ENCODE results near the gene TAF8. TPM values are rescaled to one million over a fixed set of nuclear protein-coding genes. Genes with fewer than 3 reads are reported as not detected.

The TAF8 gene
- total RNA-seq, 1 experiment from 2014 or later = 27.8 TPM

DNA sequence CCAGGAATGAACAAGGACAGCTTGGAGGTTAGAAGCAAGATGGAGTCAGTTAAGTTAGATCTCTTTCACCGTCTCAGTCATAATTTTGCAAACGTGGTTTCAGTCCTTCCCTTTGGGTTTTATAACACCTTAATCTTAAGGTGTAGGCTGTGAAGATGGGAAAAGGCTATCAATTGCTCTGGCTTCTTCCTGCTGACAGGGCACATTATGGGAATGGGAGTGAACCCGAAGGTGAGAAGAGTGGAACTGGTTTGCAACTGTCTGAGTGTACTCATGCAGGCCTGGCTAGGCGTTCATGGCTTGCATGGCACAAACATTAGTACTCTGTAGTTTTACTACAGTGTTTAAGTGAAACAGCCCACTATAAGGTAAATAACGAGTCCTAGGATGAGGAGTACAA lies 9.4 kb downstream of the TAF8 start:
- no peak for DNase-seq (ENCODE audit: low spot score)

DNA sequence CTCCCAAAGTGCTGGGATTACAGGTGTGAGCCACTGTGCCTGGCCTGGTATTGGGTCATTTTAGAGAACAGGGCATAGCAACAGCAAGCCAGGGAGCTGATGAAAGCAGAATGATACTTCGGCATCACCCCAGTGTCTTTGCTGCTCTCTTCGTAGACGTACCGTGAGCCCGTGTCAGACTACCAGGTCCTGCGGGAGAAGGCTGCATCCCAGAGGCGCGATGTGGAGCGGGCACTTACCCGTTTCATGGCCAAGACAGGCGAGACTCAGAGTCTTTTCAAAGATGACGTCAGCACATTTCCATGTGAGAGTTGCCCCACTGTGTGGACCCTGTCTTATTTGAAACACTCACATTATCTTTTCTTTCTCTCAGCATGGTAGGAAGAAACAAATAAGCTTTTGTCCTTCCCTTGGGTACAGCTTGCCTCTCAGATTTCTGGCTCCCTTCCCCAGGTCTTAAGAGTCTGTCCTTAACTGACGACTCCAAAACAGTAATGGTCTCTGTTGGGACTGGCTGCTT lies 15.9 kb downstream of the TAF8 start:
- no peak for DNase-seq (ENCODE audit: low spot score)

DNA sequence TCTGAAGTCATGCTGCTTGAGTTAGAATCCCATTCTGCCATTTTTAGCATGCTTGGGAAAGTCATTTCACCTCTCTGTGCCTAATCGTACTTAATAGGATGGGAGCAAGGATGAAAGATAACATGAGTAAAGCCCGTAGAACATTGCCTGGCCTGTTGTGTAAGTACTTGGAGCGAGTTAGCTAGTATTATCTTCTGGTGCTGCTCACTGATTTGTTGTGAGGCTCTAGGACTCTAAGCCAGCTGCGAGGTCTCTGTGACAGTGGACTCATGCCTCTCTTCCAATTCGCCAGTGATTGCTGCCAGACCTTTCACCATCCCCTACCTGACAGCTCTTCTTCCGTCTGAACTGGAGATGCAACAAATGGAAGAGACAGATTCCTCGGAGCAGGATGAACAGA lies 17.8 kb downstream of the TAF8 start:
- no peak for DNase-seq (ENCODE audit: low spot score)

DNA sequence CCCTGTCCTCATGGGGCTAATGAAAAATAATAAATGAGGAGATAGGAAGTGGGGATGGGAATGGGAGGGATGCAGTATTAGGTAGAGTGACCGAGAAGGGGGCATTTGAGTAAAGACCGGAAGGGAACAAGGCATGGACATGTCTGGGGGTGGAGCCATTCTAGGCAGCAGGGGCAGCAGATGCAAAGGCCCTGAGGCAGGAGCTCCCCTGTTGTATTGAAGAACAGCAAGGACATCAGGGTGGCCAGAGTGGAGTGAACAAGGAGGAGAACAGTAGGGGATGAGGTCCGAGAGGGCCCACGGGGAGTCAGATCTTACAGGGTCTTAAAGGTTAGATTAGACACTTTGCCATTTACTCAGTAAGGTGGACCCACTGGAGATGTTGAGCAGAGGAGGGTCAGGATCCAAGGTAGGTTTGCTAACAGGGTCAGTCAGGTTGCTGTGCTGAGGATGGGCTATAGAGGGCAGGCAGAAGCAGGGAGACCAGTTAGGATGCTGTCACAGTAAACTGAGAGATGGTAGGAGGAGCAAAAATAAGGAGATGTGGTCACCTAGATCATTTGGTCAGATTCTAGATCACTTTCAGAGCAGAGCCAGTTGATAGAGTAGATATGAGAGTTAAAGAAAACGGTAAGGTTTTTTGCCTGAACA lies 18.7 kb downstream of the TAF8 start:
- no peak for DNase-seq (ENCODE audit: low spot score)

DNA sequence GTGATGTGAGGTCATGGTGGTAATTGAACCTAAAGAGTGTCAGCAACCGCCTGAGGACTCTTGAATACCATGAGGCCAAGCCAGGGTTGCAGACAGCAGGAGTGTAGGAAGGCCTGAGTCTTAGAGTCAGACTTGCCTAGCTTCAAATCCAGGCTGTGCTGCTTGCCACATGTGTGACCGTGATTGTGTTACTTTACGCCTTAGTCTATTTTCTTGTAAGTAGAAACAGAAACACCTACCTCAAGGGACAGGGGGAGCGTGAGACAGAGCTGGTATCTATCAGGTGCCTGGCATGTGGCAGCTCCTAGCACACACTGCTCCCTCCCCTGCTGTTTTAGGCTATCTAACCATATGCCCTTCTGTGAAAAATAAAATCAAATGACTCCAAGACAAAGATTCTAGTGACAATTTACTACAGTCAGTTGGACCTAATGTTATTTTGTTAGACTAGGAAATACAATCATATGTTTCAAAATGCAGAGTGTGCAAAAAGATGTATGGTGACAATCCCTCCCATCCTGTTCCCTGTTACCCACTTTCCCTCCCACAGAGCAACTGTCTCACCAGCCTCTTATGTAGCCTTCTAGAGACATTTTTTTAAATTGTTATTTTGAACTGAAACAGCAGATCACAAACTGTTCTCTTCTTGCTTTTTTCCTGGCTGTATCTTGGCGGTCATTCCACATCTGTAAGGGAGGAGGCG lies 21.7 kb downstream of the TAF8 start:
- no peak for DNase-seq (ENCODE audit: low spot score)

DNA sequence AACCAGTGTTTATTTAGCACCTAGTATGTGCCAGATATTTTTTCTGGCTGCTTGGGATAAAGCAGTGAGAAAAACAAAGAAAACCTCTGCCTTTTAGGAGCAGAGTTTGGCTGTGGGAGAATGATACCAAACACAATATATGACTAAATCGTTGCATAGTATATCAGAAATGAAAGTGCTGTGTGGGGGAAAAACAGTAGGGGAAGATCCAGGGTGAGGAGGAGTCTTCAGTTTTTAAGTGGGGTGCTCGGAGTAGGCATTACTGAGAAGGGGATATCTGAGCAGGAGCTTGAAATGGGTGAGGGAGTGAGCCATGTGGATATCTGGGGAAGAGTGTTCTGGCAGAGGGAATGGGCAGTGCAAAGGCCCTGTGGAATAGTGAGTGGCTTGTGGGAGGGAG lies 23.0 kb downstream of the TAF8 start:
- no peak for DNase-seq (ENCODE audit: low spot score)

DNA sequence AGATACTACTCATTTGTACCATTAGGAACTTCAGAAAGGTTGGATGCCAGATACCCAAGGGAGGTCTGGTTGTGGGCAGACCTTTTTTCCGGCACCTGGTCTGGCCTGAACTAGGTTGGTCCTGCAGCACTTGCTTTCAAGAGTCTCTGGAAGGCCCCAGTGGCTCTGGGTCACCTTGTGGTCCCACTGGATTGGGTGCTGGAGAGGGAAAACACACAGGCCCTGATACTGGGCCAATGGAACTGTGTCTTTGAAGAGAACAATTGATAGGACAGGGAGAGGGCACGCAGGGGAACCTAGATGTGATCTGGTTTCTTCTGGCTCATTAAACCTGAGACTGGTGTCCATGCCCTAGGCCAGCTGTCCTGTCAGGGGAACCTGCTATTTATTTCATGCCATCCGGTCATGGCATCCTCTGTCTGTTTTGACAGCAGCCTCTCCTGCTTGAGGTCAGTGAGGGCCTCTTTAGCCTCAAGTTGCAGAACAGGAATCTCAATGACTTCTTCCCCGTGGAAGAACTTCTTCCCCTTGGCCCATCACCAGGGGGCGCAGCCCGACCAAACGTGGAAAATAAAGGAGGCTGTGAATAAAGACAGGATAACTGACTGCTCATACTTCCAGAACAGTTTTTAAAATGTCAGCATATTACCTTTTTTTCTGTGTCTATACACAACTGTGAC lies 25.0 kb downstream of the TAF8 start:
- peak; percentile 62 for DNase-seq (ENCODE audit: low spot score)

DNA sequence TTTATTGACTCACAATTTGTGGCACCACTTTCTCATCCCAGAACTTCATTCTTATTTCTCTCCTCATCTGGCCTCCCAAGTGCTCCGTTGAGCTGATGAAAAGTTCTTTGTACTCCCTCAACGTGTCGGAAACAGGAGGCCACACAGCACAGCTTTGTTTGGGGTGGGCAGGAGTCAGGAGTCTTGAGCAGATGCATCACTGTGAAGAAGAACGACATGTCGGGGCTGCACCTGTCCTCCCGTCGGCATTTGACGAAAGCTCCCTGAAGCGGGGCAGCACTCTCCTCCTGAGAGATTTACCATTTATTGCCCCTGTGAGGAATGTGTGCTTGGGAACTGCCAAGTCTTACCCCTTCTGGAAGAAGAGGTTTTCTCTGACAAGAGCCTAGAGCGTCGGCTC lies 28.1 kb downstream of the TAF8 start:
- no peak for DNase-seq (ENCODE audit: low spot score)

DNA sequence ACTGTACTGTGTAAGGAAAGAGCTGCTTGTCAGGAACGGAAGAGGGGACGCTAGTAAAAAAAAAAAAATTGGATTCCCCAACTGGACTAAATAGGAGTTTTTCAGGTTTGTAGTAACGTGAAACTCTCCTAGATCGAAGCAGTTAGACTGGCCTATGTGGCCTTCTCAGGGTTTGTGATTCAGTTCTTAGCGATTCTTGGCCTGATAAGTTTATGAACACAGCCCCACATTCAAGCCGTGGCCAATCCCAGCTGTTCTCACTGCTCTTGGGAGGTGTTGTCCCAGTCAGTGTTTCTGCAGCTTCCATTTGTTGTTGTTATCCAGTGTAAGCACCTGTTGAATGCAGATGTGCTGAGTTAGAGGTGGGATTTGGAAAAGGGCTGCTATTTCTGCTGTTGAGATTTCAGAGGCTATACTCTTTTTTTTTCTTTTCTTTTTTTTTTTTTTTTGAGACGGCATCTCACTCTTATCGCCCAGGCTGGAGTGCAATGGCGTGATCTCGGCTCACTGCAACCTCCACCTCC lies 29.7 kb downstream of the TAF8 start:
- DNase-seq (ENCODE audit: low spot score) = no peak

DNA sequence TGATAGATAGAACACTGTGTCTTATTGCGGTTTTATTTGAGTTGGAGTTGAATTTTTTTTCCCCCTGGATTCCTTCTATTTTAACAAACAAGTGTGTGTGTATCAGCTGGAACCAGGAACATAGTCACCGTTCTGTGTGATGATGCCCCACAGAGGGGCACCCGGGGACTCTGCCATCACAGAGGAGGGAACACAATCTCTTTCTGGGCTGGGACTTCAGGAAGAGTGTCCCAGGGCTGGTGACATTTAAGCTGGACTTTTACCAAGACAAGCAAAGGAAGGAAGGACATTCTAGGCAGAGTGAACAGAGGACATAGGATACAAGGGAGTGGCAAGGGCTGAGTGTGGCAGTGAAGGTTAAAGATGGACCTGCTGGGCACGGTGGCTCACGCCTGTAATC lies 33.2 kb downstream of the TAF8 start:
- DNase-seq (ENCODE audit: low spot score) = no peak

DNA sequence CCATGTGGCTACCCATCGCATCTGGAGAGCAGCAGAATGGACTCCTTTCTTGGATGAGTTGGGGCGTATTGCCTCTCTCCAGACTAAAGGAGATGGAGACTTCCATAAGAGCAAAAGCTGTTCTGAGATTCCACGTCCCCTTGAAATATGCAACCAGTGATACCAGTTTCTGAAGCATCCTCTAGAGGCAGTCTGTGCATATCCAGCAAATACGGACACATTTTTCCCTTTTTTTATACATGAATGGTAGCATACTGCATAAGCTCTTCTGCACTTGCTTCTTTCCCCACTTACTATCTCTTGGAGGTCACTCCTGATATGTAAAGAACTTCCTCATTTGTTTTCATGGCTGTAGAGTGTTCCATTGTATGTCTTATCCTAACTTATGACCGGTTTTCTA lies 34.6 kb downstream of the TAF8 start:
- no peak for DNase-seq (ENCODE audit: low spot score)

DNA sequence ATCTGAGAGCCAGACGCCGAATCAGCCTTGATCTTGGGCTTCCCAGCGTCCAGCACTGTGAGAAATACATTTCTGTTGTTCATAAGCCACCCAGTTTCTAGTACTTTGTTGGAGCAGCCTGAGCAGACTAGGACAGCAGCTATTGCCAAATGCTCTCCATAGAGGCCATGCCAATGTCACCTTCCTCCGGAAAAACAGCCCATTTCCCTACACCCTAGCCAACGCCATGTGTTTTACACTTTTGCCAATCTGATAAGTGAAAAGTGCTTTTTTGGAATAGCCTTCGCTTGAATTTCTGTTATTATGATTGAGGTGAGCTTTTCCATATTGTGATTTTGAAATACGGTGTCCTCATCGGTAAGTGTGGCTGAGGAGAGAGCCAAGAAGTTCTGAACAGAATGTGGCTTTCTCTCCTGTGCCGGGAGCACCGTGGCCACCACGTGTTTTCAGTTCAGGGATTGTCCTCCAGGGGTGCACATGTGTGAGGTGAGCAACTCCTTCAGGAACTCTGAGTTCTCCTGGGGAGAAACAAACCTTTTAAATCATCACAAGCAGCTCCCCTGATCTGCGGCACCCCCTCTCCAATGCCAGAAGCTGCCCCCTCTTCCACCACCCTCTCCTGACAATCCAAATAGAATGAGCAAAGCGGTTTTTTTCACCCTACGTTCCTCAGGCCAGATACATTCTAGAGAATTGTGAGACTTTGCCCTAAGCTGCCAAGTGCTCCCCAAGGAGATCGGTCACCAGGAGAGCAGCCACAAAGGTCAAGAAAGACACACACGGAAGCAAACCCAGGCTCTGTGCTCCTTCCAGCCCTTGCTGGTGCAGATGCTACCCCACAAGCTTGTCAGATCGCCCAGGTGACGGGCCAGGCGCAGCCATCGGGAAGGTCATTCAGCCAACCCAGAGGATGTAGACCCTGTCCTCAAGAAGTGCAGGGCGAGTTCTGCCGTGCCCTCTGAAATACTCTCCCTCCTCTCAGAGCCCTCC lies 36.0 kb downstream of the TAF8 start:
- DNase-seq (ENCODE audit: low spot score) = no peak

DNA sequence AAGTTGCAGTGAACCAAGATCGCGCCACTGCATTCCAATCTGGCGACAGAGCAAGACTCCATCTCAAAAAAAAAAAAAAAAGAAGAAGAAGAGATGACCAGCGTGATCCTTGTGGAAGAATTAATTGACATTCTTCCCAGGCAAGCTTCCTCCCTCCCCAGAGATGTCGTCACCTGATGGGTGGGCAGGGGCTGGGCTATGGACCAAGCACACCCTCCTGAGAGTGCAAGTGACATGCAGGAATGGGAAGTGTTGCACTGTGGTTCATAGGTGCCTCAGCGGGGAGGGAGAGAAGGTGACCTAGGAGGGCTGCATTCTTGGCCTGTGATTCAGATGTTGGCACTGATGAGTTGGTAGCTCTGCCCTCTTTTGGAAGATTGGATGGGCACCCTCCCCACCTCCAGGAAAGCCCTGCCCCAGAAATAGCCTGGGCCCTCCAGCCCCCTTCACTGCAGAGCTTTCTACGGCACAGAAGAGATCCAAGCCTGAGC lies 37.8 kb downstream of the TAF8 start:
- DNase-seq (ENCODE audit: low spot score) = peak; percentile 62

DNA sequence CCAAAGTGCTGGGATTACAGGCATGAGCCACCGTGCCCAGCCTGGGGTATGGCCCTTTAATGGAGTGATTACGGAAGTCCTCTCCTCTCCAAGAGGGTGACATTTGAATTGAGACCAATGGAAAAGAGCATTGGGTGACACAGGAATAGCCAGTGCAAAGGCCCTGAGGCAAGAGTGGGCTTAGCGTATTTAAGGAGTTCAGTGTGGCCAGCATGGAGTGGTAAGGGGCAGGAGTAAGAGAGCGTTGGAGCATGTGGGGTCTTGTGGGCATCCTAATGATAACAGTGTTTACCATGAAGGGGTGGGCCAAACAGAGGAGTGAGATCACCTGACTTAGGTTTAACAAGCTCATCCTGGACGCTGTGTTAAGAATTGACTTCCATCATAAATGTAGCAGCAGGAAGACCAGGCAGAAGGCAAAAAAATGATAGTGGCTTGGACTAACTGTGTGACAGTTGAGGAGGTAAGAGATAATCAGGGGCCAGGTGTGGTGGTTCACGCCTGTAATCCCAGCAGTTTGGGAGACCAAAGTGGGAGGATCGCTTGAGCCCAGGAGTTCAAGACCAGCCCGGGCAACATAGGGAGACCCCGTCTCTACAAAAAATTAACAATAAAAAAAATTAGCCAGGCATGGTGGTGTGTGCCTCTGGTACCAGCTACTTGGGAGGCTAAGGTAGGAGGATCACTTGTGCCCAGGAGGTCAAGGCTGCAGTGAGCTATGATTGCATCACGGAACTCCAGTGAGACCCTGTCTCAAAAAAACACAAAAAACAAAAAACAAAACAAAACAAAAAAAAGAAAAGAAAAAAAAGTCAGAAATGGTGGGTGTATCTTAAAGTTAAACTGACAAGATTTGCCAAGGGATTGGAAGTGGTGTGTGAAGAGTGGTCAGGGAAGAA lies 40.7 kb downstream of the TAF8 start:
- DNase-seq (ENCODE audit: low spot score) = no peak

DNA sequence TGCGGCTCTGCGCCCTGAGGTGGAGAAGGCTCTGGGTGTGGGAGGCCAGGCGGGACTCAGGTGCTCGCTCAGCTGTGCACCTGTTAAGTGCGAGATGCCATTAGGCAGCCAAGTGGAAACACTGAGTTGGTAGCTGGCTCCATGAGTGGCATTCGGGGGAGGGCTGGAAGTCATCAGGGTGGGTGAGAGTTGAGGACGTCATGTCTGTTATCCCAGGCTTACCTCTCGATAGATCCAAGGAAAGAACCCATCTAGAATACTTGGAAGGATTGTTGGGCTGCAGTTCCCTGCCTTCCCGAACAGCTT lies 41.3 kb downstream of the TAF8 start:
- DNase-seq (ENCODE audit: low spot score) = no peak

DNA sequence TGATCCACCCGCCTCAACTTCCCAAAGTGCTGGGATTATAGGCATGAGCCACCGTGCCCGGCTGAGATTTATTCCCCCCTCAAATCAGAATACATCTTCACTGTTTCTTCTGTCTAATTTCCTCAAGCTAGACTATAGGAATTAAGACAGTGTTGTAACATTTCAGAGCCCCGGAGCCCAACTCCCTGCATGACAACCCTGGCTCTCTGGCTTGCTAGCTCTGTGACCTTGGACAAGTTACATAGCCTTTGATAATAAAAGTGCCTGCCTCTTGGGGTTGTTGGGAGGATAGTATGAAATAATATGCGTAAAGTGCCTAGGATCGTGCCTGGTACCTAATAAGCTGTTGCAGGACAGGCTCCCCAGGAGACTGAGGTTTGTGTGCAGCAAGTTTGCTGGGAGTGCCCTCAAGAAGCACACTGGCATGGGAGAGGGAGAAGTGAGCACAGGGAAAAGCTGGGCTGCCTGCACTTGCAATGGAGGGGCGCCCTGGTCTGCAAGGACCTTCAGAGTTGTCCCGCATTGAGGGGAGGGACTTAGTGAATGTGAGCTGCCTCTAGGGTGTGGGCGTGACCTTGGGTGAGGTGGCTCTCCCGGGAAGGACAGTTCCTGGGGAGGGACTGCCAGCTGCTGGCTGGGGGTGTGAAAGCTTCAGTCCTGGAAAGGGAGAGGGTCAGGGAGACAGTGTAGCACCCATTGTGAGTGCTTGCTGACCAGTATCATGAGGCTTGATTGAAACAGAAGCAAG lies 43.4 kb downstream of the TAF8 start:
- no peak for DNase-seq (ENCODE audit: low spot score)

DNA sequence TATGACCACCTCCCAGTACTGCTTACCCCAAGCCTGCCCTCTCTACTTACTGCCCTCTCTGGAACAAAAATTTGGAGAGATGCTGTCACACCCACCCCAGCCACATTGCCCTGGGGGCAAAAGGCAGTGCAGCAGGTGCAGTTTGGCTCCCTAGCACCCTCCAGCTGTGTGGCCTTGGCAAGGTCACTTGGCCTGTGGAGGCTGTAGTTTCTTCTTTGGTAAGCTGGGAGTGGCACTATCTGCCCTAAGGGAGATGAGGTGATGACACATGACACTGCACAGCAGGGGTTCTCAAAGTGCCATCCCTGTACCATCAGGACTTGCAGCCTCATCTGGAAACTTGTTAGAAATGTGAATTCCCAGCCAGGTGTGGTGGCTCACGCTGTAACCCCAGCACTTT lies 44.8 kb downstream of the TAF8 start:
- no peak for DNase-seq (ENCODE audit: low spot score)

DNA sequence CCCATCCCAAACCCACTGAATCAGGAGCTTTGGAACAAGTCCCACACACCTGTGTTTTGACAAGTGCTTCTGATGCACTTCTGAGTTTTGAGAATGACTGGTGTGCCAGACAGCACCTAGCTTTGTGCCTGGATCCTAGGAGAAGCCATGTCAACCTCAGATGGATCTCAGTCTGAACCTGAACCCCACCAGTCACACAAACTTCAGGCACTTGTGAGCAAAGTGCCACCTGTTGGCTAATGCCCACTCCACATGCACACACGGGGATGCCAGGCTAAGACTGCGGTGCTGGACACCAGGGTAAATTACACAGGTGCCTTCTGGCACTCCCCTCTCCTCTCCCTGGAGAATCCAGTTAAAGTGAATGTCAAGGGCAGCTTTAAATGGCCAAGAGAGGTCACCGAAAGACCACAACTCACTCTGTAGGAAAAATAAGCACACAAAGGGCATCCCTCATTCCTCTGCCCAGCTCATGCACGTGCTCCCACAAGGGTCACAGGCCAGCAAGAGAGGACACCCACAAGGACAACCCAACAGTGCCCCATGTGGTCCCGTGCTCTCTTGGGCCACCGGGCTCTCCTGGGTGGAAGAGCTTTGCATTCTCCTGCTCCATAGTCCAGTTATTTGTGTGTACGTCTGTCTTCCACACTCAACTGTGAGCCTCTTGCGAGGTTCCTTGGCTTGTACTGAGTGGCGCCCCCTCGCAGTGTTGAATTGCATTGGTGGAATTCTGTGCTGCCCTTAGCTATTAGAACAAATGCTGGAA lies 45.6 kb downstream of the TAF8 start:
- no peak for DNase-seq (ENCODE audit: low spot score)

All from H4 (cell line).